Liver (tissue), 9 donors: Measurements from ENCODE around the gene CUBN. TPM values are rescaled to one million over a fixed set of nuclear protein-coding genes. Genes with fewer than 3 reads are reported as not detected.

Experiments
- DNase-seq: peaks from one replicate; pipeline ENCODE4 v3.0.0-alpha.2; 2017; ENCODE audit warnings: low spot score
- H3K27ac ChIP-seq, 2 donors: one replicate each; pipeline ENCODE4 v1.7.0; 2013; ENCODE audit warnings: inconsistent platforms in 2 of 2, low read length in 2 of 2, control low read depth in 1 of 2, low read depth in 1 of 2, mild to moderate bottlenecking in 1 of 2
- H3K27me3 ChIP-seq, 4 donors: one replicate each; pipeline versions ENCODE4 v1.6.1 to v1.7.0; 2013; ENCODE audit warnings: low read length in 3 of 4, inconsistent platforms in 1 of 4, mild to moderate bottlenecking in 1 of 4, moderate library complexity in 1 of 4; ENCODE audit not compliant: control insufficient read depth in 4 of 4, insufficient read depth in 4 of 4
- H3K36me3 ChIP-seq, 4 donors: one replicate each; pipeline versions ENCODE4 v1.6.1 to v1.7.0; 2013; ENCODE audit warnings: low read length in 3 of 4, mild to moderate bottlenecking in 3 of 4, low read depth in 1 of 4, moderate library complexity in 1 of 4; ENCODE audit not compliant: control insufficient read depth in 4 of 4, insufficient read depth in 3 of 4
- H3K4me1 ChIP-seq, 4 donors: one replicate each; pipeline versions ENCODE4 v1.6.1 to v1.7.0; 2013; ENCODE audit warnings: low read length in 3 of 4, mild to moderate bottlenecking in 3 of 4, moderate library complexity in 1 of 4; ENCODE audit not compliant: control insufficient read depth in 4 of 4, insufficient read depth in 4 of 4
- H3K4me3 ChIP-seq, 3 donors: one replicate each; pipeline versions ENCODE4 v1.6.1 to v1.7.0; 2013; ENCODE audit warnings: low read length in 3 of 3, control low read depth in 1 of 3, low read depth in 1 of 3, mild to moderate bottlenecking in 1 of 3
- H3K9ac ChIP-seq, 2 donors: one replicate each; pipeline ENCODE4 v1.7.0; 2013; ENCODE audit warnings: low read length in 2 of 2, mild to moderate bottlenecking in 2 of 2, moderate library complexity in 2 of 2, control low read depth in 1 of 2, low read depth in 1 of 2
- H3K9me3 ChIP-seq, 4 donors: one replicate each; pipeline versions ENCODE4 v1.6.1 to v1.7.0; 2013; ENCODE audit warnings: low read length in 3 of 4; ENCODE audit not compliant: control insufficient read depth in 4 of 4
- ATF3 ChIP-seq: IDR thresholded peaks from 2 replicates; pipeline ENCODE4 v1.6.1; 2016; ENCODE audit warnings: antibody characterized with exemption
- CTCF ChIP-seq: fragments of 150-350 bp; IDR thresholded peaks from 2 replicates; pipeline ENCODE4 v1.5.1; 2017; ENCODE audit warnings: improper control_type of control experiment, low read depth, low read length; ENCODE audit not compliant: missing input control
- EGR1 ChIP-seq, 2 donors: IDR thresholded peaks; 2 replicates each; pipeline ENCODE4 v1.6.1; 2016 to 2018; ENCODE audit warnings: antibody characterized with exemption in 2 of 2, low read depth in 2 of 2
- FOXA1 ChIP-seq: IDR thresholded peaks from 2 replicates; pipeline ENCODE4 v1.6.1; 2016; ENCODE audit warnings: antibody characterized with exemption
- GABPA ChIP-seq, 2 donors: IDR thresholded peaks in 1 of 2; conservative IDR thresholded peaks in 1 of 2; 2 replicates each; pipeline ENCODE4 v1.6.1; 2016; ENCODE audit warnings: antibody characterized with exemption in 2 of 2, mild to moderate bottlenecking in 1 of 2, moderate library complexity in 1 of 2
- HNF4A ChIP-seq, 2 donors: conservative IDR thresholded peaks; 2 replicates each; pipeline ENCODE4 v1.6.1; 2016; ENCODE audit warnings: antibody characterized with exemption in 2 of 2, mild to moderate bottlenecking in 2 of 2
- HNF4G ChIP-seq: IDR thresholded peaks from 2 replicates; pipeline ENCODE4 v1.6.1; 2016; ENCODE audit warnings: antibody characterized with exemption
- JUND ChIP-seq, 2 donors: IDR thresholded peaks; 2 replicates each; pipeline ENCODE4 v1.6.1; 2016; ENCODE audit warnings: antibody characterized with exemption in 2 of 2
- MAX ChIP-seq: IDR thresholded peaks from 2 replicates; pipeline ENCODE4 v1.6.1; 2016; ENCODE audit warnings: antibody characterized with exemption
- NR2F2 ChIP-seq: IDR thresholded peaks from 2 replicates; pipeline ENCODE4 v1.6.1; 2016; ENCODE audit warnings: antibody characterized with exemption
- RAD21 ChIP-seq, 2 donors: IDR thresholded peaks; 2 replicates each; pipeline ENCODE4 v1.6.1; 2016; ENCODE audit warnings: antibody characterized with exemption in 2 of 2, mild to moderate bottlenecking in 2 of 2
- REST ChIP-seq: IDR thresholded peaks from 2 replicates; pipeline ENCODE4 v1.6.1; 2016; ENCODE audit warnings: antibody characterized with exemption, mild to moderate bottlenecking
- RXRA ChIP-seq, 2 donors: IDR thresholded peaks; 2 replicates each; pipeline ENCODE4 v1.6.1; 2017 to 2018; ENCODE audit warnings: antibody characterized with exemption in 2 of 2, mild to moderate bottlenecking in 1 of 2
- SP1 ChIP-seq: IDR thresholded peaks from 2 replicates; pipeline ENCODE4 v1.6.1; 2018; ENCODE audit warnings: antibody characterized with exemption, mild to moderate bottlenecking
- TAF1 ChIP-seq: conservative IDR thresholded peaks from 2 replicates; pipeline ENCODE4 v1.6.1; 2016; ENCODE audit warnings: antibody characterized with exemption, mild to moderate bottlenecking
- YY1 ChIP-seq: IDR thresholded peaks from 2 replicates; pipeline ENCODE4 v1.6.1; 2016; ENCODE audit warnings: antibody characterized with exemption, mild to moderate bottlenecking
- ZBTB33 ChIP-seq: IDR thresholded peaks from 2 replicates; pipeline ENCODE4 v1.6.1; 2016; ENCODE audit warnings: antibody characterized with exemption
- WGBS: extraction: QIAGEN DNeasy Blood & Tissue Kit; methylation state at CpG from one replicate; pipeline ENCODE4 v1.1.7; 2013; 5-methylcytosine and 5-hydroxymethylcytosine counted together
- polyA plus RNA-seq, 2 donors: library from polyadenylated mRNA; stranded (reverse) in 1 of 2; unstranded in 1 of 2; fragments of 200-250 nt in 1 of 2; fragments of >200 nt in 1 of 2; fragmentation: Nextera tagmentation in 1 of 2; extraction: Ambion mirVana in 1 of 2; gene quantifications; one replicate each; pipeline versions ENCODE4 v1.2.1 to v1.2.3, GENCODE V29; 2013 to 2015
- total RNA-seq, 2 donors: library from RNA; depleted of rRNA; stranded (reverse); fragments of >200 nt; gene quantifications; one replicate each; pipeline ENCODE4 v1.2.3, GENCODE V29; 2014
- donor health status: healthy.
- donor health status: healthy.
- donor health status: healthy.
- donor health status: healthy.
- donor health status: healthy.

CUBN gene
- total and polyA plus RNA-seq, 4 donors = 0.01 to 0.67 (median 0.30) TPM

- no peak for DNase-seq
- 56% methylated on average over 3 of the region's 3 CpGs for WGBS
- TF ChIP-seq GABPA (IDR thresholded peaks at IDR 0.05 in 1 of 2, conservative IDR thresholded peaks at IDR 0.05 in 1 of 2) = no peak
- TF ChIP-seq ZBTB33 = no peak
- TF ChIP-seq ATF3 = no peak
- TF ChIP-seq CTCF = no peak
- TF ChIP-seq TAF1 = no peak
These were observed 242.0 kb downstream of the CUBN start for GRCh38 chr10:16887565-16887964.

GRCh38 chr10:16886031-16886430 lies 243.6 kb downstream of the CUBN start:
- DNase-seq = no peak
- TF ChIP-seq YY1 (no peak), MAX (no peak), JUND (IDR thresholded peaks at IDR 0.05) (no peak), HNF4A (conservative IDR thresholded peaks at IDR 0.05) (no peak), HNF4G (no peak), EGR1 (IDR thresholded peaks at IDR 0.05; ENCODE audit: low read depth in 2 of 2) (no peak), NR2F2 (no peak), GABPA (IDR thresholded peaks at IDR 0.05 in 1 of 2, conservative IDR thresholded peaks at IDR 0.05 in 1 of 2) (no peak), RAD21 (IDR thresholded peaks at IDR 0.05) (no peak), RXRA (IDR thresholded peaks at IDR 0.05) (no peak), TAF1 (no peak)

More at GRCh38 chr10:16887565-16887964, 242.0 kb downstream of the CUBN start:
- no peaks in the 10 kb centered on the region for H3K4me1 ChIP-seq
- no peaks in the 10 kb centered on the region for H3K9me3 ChIP-seq
- H3K27me3 ChIP-seq = peaks cover 0 to 3% (median 0%) of the 10 kb centered on the region in 4 donors
- H3K4me3 ChIP-seq = no peak overlapping the region
- H3K27ac ChIP-seq = no peak overlapping the region
- no peak overlapping the region for H3K9ac ChIP-seq
- no peaks in the 10 kb centered on the region for H3K36me3 ChIP-seq

GRCh38 chr10:16884497-16884896 lies 245.1 kb downstream of the CUBN start:
- no peak for DNase-seq
- Histone ChIP-seq H3K27ac (no peak overlapping the region), H3K9ac (no peak overlapping the region), H3K36me3 (no peaks in the 10 kb centered on the region), H3K4me1 (no peaks in the 10 kb centered on the region), H3K9me3 (no peaks in the 10 kb centered on the region), H3K27me3 (no peaks in the 10 kb centered on the region), H3K4me3 (no peak overlapping the region)
- WGBS = 93% methylated on average over 2 of the region's 2 CpGs
- no peak for TF ChIP-seq HNF4A (conservative IDR thresholded peaks at IDR 0.05)
- no peak for TF ChIP-seq EGR1 (IDR thresholded peaks at IDR 0.05; ENCODE audit: low read depth in 2 of 2)
- no peak for TF ChIP-seq FOXA1
- no peak for TF ChIP-seq GABPA (IDR thresholded peaks at IDR 0.05 in 1 of 2, conservative IDR thresholded peaks at IDR 0.05 in 1 of 2)
- no peak for TF ChIP-seq RAD21 (IDR thresholded peaks at IDR 0.05)
- TF ChIP-seq RXRA (IDR thresholded peaks at IDR 0.05) = no peak
- TF ChIP-seq MAX = no peak
- TF ChIP-seq CTCF = no peak
- TF ChIP-seq SP1 = no peak
- no peak for TF ChIP-seq REST
- TF ChIP-seq HNF4G = no peak
- TF ChIP-seq YY1 = no peak
- TF ChIP-seq NR2F2 = no peak
- no peak for TF ChIP-seq JUND (IDR thresholded peaks at IDR 0.05)

More at GRCh38 chr10:16886031-16886430, 243.6 kb downstream of the CUBN start:
- Histone ChIP-seq H3K4me1 (no peaks in the 10 kb centered on the region), H3K4me3 (no peak overlapping the region), H3K36me3 (no peaks in the 10 kb centered on the region), H3K27me3 (peaks cover 0 to 3% (median 0%) of the 10 kb centered on the region in 4 donors), H3K27ac (no peak overlapping the region), H3K9ac (no peak overlapping the region), H3K9me3 (no peaks in the 10 kb centered on the region)
- WGBS = 77% methylated on average over 2 of the region's 2 CpGs
